Measurements from ENCODE around the gene GIPC3.
A peak's percentile ranks its signal among the peaks of the same experiment; 100 is the strongest.

Gene GIPC3

GRCh38 chr19:3548606-3549005 is 36.7 kb upstream of the GIPC3 start:
- TF ChIP-seq MYC (IDR thresholded peaks at IDR 0.05; ENCODE audit: low read depth, low read length) (peak; percentile 73), MAX (IDR thresholded peaks at IDR 0.05; ENCODE audit: low read depth, low read length) (peak; percentile 80), POLR2A (IDR thresholded peaks at IDR 0.05; ENCODE audit: extremely low read depth, insufficient read length) (no peak), CTCF (IDR thresholded peaks at IDR 0.05; ENCODE audit: low read depth, low read length) (no peak)
- DNase-seq (ENCODE audit: low read depth) = peak; percentile 73
- no peak overlapping the region for H3K4me3 ChIP-seq (ENCODE audit: low read depth, low read length)

GRCh38 chr19:3549816-3550215 is 35.5 kb upstream of the GIPC3 start:
- H3K4me3 ChIP-seq (ENCODE audit: low read depth, low read length) = no peak overlapping the region
- TF ChIP-seq CTCF (IDR thresholded peaks at IDR 0.05; ENCODE audit: low read depth, low read length) = no peak
- no peak for TF ChIP-seq POLR2A (IDR thresholded peaks at IDR 0.05; ENCODE audit: extremely low read depth, insufficient read length)
- no peak for TF ChIP-seq MYC (IDR thresholded peaks at IDR 0.05; ENCODE audit: low read depth, low read length)
- no peak for TF ChIP-seq MAX (IDR thresholded peaks at IDR 0.05; ENCODE audit: low read depth, low read length)
- no peak for DNase-seq (ENCODE audit: low read depth)

- TF ChIP-seq MYC (IDR thresholded peaks at IDR 0.05; ENCODE audit: low read depth, low read length) (no peak), POLR2A (IDR thresholded peaks at IDR 0.05; ENCODE audit: extremely low read depth, insufficient read length) (no peak), MAX (IDR thresholded peaks at IDR 0.05; ENCODE audit: low read depth, low read length) (no peak), CTCF (IDR thresholded peaks at IDR 0.05; ENCODE audit: low read depth, low read length) (no peak)
- no peak overlapping the region for H3K4me3 ChIP-seq (ENCODE audit: low read depth, low read length)
- DNase-seq (ENCODE audit: low read depth) = no peak
Observed at GRCh38 chr19:3550947-3551791, 34.1 kb upstream of the GIPC3 start.

GRCh38 chr19:3551792-3552095 is 33.5 kb upstream of the GIPC3 start:
- TF ChIP-seq CTCF (IDR thresholded peaks at IDR 0.05; ENCODE audit: low read depth, low read length) (no peak), POLR2A (IDR thresholded peaks at IDR 0.05; ENCODE audit: extremely low read depth, insufficient read length) (no peak), MYC (IDR thresholded peaks at IDR 0.05; ENCODE audit: low read depth, low read length) (no peak), MAX (IDR thresholded peaks at IDR 0.05; ENCODE audit: low read depth, low read length) (no peak)
- no peak for DNase-seq (ENCODE audit: low read depth)
- no peak overlapping the region for H3K4me3 ChIP-seq (ENCODE audit: low read depth, low read length)

GRCh38 chr19:3554254-3555083 is 30.8 kb upstream of the GIPC3 start:
- TF ChIP-seq MAX (IDR thresholded peaks at IDR 0.05; ENCODE audit: low read depth, low read length) (no peak), CTCF (IDR thresholded peaks at IDR 0.05; ENCODE audit: low read depth, low read length) (no peak), MYC (IDR thresholded peaks at IDR 0.05; ENCODE audit: low read depth, low read length) (no peak), POLR2A (IDR thresholded peaks at IDR 0.05; ENCODE audit: extremely low read depth, insufficient read length) (no peak)
- no peak for DNase-seq (ENCODE audit: low read depth)
- H3K4me3 ChIP-seq (ENCODE audit: low read depth, low read length) = no peak overlapping the region
